ENCODE results near the gene OR5B17.

GRCh38 chr11:58394195-58394594 lies 35.3 kb upstream of the OR5B17 start:
- TF ChIP-seq EZH2 (IDR thresholded peaks at IDR 0.05) (no peak), POLR2AphosphoS5 (IDR thresholded peaks at IDR 0.05; ENCODE audit: borderline replicate concordance, low read depth, low read length) (no peak)
